Ishikawa (cell line): ENCODE measurements around the gene UPP1.

Source experiments
- CEBPB ChIP-seq: IDR thresholded peaks from 2 replicates; pipeline ENCODE4 v1.6.1; 2012
- CREB1 ChIP-seq: IDR thresholded peaks from 2 replicates; pipeline ENCODE4 v1.6.1; 2012; ENCODE audit warnings: low read depth
- EGR1 ChIP-seq: IDR thresholded peaks from 2 replicates; pipeline ENCODE4 v1.6.1; 2012
- EP300 ChIP-seq: IDR thresholded peaks from 2 replicates; pipeline ENCODE4 v1.6.1; 2012; ENCODE audit warnings: borderline replicate concordance
- FOXM1 ChIP-seq: IDR thresholded peaks from 2 replicates; pipeline ENCODE4 v1.6.1; 2012; ENCODE audit warnings: low read depth, borderline replicate concordance
- MAX ChIP-seq: IDR thresholded peaks from 2 replicates; pipeline ENCODE4 v1.6.1; 2012
- NFIC ChIP-seq: IDR thresholded peaks from 2 replicates; pipeline ENCODE4 v1.6.1; 2012
- RAD21 ChIP-seq: IDR thresholded peaks from 2 replicates; pipeline ENCODE4 v1.6.1; 2012; ENCODE audit warnings: low read depth
- TAF1 ChIP-seq: IDR thresholded peaks from 2 replicates; pipeline ENCODE4 v1.6.1; 2012; ENCODE audit warnings: low read depth, mild to moderate bottlenecking
- TCF12 ChIP-seq: IDR thresholded peaks from 2 replicates; pipeline ENCODE4 v1.6.1; 2012; ENCODE audit warnings: low read depth
- TEAD4 ChIP-seq: IDR thresholded peaks from 2 replicates; pipeline ENCODE4 v1.6.1; 2012
- USF1 ChIP-seq: IDR thresholded peaks from 2 replicates; pipeline ENCODE4 v1.6.1; 2012
- YY1 ChIP-seq: IDR thresholded peaks from 2 replicates; pipeline ENCODE4 v1.6.1; 2012; ENCODE audit warnings: low read depth
- ZBTB7A ChIP-seq: IDR thresholded peaks from 2 replicates; pipeline ENCODE4 v1.6.1; 2012; ENCODE audit warnings: low read depth
- TF ChIP-seq, protein P1 (sequence below): IDR thresholded peaks from 2 replicates; pipeline ENCODE4 v1.6.1; 2012; ENCODE audit warnings: low read depth, mild to moderate bottlenecking

The UPP1 gene

DNA sequence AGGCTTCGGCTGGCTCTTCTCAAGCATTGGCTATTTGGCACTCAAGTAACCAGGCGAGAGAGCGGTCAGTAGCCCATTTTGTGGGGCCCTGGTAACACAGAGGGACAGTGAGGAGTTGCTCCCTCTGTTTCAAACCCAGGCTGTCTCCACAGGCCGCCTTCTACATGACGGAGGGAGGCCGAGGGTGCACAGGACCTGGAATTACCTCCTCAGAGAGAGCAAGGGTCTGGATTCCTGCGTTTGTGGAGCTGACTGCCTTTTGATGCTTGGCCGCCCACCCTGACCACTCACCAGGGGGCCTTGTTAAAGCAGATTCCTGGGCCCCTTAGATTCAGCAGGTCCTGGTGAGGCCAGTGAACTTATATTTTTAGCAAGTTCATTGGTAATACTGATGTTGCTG is 12.3 kb downstream of the UPP1 start:
- TF ChIP-seq MAX (no peak), YY1 (no peak), EP300 (no peak), ZBTB7A (no peak), FOXM1 (no peak), NFIC (no peak), RAD21 (no peak), CREB1 (no peak), CEBPB (no peak), EGR1 (no peak)

GRCh38 chr7:48101968-48102367 is 12.9 kb downstream of the UPP1 start:
- TF ChIP-seq YY1 (no peak), ZBTB7A (no peak), TAF1 (no peak), EGR1 (no peak), CREB1 (no peak), TEAD4 (no peak), RAD21 (no peak), CEBPB (no peak), NFIC (no peak)
- TF ChIP-seq, protein P1, sequence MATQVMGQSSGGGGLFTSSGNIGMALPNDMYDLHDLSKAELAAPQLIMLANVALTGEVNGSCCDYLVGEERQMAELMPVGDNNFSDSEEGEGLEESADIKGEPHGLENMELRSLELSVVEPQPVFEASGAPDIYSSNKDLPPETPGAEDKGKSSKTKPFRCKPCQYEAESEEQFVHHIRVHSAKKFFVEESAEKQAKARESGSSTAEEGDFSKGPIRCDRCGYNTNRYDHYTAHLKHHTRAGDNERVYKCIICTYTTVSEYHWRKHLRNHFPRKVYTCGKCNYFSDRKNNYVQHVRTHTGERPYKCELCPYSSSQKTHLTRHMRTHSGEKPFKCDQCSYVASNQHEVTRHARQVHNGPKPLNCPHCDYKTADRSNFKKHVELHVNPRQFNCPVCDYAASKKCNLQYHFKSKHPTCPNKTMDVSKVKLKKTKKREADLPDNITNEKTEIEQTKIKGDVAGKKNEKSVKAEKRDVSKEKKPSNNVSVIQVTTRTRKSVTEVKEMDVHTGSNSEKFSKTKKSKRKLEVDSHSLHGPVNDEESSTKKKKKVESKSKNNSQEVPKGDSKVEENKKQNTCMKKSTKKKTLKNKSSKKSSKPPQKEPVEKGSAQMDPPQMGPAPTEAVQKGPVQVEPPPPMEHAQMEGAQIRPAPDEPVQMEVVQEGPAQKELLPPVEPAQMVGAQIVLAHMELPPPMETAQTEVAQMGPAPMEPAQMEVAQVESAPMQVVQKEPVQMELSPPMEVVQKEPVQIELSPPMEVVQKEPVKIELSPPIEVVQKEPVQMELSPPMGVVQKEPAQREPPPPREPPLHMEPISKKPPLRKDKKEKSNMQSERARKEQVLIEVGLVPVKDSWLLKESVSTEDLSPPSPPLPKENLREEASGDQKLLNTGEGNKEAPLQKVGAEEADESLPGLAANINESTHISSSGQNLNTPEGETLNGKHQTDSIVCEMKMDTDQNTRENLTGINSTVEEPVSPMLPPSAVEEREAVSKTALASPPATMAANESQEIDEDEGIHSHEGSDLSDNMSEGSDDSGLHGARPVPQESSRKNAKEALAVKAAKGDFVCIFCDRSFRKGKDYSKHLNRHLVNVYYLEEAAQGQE, result no peak

GRCh38 chr7:48102530-48102929 is 13.5 kb downstream of the UPP1 start:
- no peak for TF ChIP-seq NFIC
- TF ChIP-seq USF1, result no peak
- TF ChIP-seq MAX, result no peak
- TF ChIP-seq ZBTB7A, result no peak
- no peak for TF ChIP-seq CREB1
- TF ChIP-seq EP300, result no peak
- TF ChIP-seq FOXM1, result no peak
- no peak for TF ChIP-seq RAD21
- no peak for TF ChIP-seq YY1
- TF ChIP-seq, protein P1, result no peak

DNA sequence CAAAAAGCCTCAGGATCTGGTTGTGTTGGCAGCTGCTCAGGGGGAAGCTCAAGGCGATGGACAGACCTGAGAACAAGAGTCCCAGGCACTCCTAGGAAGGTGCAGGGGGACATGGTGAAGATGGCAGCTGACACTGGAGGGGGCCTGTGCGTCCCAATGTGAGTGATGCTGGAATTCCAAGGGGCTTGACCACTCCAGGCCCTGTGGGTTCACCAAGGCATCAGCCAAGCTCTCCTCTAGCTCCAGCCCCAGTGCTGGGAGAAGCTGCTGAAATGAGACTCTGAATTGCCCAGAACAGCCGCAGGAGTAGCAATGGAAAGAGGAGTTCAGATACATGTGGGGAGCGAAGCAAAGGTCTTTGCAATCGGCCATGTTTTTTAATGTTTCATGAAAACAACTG is 16.0 kb downstream of the UPP1 start:
- TF ChIP-seq, protein P1, result no peak
- TF ChIP-seq TEAD4 (no peak), EP300 (no peak), CREB1 (no peak), TAF1 (no peak), RAD21 (no peak), ZBTB7A (no peak), YY1 (no peak), NFIC (no peak), MAX (no peak), USF1 (no peak), FOXM1 (no peak), CEBPB (no peak), TCF12 (no peak), EGR1 (no peak)
